Gastroesophageal sphincter (tissue), 2 donors: ENCODE data around the gene TNFRSF4.

Experiments used
- POLR2A ChIP-seq, 2 donors: fragments of 450-650 bp; IDR thresholded peaks; one replicate each; pipeline ENCODE4 v1.6.1; 2017; ENCODE audit warnings: antibody characterized with exemption in 2 of 2, mild to moderate bottlenecking in 2 of 2, moderate library complexity in 1 of 2
- POLR2AphosphoS5 ChIP-seq: sonication (generic); formaldehyde crosslinking; IDR thresholded peaks from one replicate; pipeline ENCODE4 v1.6.1; 2017; ENCODE audit warnings: antibody characterized with exemption

DNA sequence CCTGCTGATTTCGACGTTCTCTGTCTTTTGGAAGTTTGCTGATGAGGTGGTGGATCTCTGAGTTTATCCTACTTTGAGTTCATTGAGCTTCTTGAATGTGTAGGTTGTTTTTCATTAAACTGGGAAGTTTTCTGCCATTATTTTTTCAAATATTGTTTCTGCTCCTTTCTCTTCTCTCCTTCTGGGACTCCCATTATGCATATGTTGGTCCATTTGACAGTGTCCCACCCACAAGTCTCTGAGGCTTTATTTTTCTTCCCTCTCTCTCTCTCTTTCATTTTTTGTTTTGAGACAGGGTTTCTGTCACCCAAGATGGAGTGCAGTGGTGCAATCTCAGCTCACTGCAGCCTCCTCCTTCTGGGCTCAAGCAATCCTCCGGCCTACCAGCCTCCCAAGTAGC is 19.2 kb downstream of the TNFRSF4 start:
- no peak for TF ChIP-seq POLR2A (IDR thresholded peaks at IDR 0.05)
- TF ChIP-seq POLR2AphosphoS5 = no peak
